Stimulated activated CD8-positive, alpha-beta memory T cell treated with anti-CD3 and anti-CD28 coated beads, Interleukin-15, amount 100 ng/mL, for 1 hour (primary cell): Measurements from ENCODE around the gene TBL1X.

Source experiments
- DNase-seq: peaks from one replicate; pipeline ENCODE4 v3.0.0-alpha.2; 2020; ENCODE audit warnings: low read depth

Gene TBL1X

DNA sequence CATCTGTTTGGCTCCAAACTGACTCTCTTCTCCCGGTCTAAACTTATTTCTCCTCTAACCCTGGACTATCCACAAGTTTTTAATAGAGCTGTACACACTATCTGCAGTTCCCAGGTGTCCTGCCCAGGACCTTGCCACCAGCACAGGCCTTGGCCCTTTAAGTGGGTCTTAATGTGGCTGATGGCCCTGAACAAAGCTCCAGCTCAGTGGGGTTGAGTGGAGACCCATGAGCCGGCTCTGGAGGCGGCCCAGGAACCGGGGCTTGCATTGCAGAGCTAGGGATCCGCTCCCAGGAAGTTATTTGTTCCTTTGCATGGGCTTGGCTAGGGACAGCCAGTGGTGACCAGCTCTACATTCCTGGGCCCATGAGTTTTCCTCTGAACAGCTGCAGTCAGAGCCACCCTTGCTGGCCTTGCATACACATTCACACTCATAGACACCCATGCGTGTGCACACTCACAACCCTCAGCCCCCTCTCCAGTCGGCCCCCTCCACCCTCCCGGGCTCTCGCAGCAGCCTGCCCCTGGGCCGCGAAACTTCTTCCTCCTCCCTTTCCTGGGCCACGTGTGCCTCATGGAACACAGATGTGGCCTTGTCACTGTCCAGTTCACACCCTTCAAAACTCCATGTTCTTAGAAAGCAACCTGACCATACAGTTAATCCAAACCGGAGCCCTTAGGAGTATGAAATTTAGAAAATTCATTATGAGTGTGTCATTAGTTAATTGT lies 242.6 kb downstream of the TBL1X start:
- no peak for DNase-seq

DNA sequence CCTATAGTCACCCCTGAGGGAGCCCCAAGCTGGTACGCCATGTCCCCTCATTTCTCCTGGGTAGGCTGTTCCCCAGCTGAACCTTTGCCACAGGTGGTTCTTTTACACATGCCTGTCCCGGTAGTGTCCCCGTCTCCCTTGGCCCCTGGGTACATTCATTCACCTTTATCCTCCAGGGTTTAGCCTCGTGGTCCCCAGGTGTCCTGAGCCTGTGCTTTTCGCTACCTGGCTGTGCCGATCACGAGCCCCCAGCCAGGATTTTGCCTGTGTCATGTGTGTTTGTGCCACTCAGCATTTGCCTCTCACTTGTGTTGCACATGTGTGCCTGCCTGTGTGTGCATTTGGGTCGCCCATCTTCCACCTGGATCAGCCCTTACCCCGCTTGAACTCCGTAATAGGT lies 243.2 kb downstream of the TBL1X start:
- no peak for DNase-seq

DNA sequence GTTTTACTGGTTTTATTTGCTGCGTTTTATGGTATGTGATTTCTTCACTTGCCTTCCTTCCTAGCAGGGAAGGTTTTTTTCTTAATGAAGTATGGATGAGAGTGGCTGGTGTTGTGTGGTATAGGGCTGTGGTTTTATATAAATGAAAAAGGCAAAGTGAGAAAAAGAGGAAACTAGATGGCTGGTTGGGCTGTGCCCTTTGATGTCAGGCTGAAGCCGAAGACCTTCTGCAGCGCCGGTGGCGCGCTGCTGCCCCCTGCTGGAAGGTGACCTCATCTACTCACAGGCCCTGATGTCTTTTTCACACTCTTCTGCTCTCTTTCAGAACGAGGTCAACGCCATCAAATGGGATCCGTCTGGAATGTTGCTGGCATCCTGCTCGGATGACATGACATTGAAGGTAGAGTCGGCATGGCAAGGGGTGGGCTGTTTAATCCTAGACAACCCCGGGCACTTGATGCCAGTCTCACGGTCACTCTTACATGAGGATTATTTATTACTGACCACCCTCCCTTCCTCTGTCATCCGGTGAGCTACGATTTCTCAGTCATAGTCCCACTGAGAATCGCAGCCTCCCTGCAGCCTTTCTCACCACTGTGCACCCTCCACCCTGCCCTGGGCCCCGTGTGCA lies 244.2 kb downstream of the TBL1X start:
- peak; percentile 46 for DNase-seq

DNA sequence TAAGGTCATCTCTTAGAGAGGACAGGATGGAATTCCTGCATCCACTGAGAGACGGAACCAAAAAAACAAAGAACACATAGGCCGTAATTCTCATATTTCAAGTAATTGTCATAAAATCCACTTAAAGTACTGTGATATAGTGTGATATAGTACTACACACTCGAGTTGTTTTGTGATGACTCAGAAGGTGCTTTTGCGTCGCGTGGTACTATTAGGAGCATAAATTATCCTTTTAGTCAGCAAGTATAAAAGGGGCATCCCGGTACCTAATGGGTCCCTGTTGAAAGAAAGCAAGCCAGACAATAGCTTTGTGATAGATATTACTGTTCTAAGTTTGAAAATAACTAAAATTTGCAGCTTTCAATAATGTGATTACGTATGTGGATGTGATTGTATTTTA lies 245.5 kb downstream of the TBL1X start:
- DNase-seq = no peak

DNA sequence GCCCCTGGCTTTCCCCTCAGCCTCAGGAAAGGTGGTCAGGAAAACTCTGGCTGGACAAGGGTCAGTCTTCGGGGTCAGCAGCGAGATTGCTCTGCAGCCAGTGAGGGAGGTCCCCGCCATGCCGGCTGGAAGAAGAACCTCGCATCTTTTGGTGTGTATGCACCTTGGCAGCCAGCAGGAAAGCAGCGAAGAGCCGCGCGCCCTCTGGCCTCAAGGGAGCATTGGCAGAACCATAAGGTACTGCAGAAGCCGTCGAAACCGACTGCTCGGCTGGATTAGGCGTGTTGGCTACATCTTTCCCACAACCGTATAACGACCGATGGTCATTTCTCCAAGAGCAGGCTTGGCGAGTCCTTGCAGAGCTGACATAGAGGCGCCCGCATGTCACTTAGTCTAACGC lies 252.5 kb downstream of the TBL1X start:
- DNase-seq = no peak

DNA sequence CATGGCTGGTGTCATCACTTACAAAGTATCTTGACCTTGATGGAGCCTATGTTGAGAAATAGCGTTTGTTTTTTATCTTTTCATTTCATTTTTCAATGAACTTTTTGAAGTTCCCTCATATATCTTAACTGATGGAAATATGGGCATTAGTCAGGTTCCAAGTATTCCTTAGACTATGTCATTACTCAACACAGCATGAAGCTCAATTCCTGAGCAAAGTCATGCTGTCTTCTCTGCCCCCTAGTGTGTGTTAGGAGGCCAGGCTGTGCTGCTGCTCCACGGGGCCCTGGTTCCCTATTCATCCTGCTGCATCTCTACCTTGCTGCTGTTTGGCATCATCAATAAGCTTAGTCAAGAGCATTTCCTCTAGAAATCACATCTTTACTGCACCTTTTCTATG lies 259.9 kb downstream of the TBL1X start:
- DNase-seq = no peak

DNA sequence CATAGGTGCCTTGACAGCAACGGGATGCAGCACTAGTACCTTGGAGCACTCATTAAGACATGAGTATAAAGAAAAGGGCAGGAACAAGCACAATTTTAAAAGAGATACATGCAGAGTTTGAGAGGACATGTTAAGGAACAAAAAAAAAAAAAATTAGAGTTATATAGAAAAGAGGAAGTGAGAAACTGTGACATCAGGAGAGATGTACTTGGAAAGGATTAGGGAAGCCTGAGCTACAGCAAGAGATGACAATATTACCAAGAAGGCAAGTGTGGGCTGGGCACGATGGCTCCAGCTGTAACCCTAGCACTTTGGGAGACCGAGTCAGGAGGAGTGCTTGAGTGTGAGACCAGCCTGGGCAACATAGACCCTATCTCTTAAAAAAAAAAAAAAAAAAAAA lies 263.4 kb downstream of the TBL1X start:
- DNase-seq = no peak

DNA sequence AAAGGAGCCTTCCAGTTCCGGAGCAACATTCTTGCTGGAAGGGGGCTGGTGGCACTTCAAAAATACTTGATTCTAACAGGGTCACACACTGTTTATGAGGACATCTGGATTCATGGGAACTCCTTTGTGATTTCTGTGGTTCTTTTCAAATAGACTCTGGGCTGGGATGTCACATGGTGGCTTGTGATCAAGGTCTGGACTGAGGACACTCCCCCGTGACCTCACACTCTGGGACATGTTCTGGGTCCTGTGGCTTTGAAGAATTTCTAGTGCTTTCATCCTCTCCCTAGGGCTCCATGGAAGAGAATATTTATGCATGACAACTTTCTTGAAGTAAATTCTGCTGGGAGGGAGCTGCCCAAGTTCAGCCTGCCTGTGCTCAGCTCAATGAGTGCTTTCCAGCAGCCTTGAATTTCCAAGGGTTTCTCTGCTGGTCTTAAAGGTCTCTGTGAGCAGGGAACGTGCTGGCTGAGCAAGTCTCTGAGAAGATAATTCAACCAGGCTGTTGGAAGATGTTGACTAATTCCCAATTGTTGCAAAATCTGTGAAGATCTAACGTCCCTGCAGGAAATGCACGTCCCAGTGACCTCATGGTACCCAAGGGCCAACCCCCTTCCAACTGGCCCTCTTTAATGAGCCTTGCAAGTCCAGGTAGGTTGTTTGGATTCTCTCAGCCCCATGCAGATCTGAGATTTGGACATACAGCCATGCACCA lies 264.5 kb downstream of the TBL1X start:
- DNase-seq = no peak

DNA sequence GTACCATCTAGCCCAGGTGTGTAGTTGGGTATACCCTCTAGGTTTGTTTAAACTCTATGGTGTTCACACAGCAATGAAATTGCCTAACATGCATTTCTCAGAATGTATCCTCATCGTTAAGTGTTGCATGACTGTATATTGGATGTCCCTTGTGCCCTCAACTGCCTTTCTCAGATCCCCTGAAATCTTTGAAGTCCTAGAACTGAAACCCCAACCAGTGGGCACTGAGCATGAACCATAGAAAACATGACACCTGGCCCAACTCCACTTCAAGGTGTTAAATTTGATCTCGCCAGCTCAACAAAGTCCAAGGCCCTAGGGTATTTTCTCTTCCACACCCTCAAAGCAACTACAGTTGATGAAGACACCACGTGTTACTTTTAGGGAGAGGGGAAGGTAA lies 265.2 kb downstream of the TBL1X start:
- DNase-seq = no peak

DNA sequence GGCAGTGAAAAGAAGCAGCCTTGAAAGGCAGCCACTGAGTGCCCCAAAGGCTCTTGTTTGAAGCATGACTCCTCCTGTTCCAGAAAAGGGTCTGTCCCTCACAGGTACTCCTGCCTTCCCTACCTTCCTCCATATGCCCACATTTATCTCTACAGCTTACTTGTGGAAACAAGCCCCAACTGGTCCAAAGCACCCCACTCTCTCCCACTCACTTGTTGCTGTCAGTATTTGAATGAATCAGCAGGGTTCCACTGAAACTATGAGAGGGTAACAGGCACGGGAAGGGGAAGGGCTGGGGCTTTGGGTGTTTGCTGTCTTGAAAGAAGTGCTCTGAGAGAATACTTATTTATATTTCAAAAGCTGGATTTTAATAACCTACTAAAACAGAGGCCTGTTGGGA lies 265.9 kb downstream of the TBL1X start:
- DNase-seq = no peak

DNA sequence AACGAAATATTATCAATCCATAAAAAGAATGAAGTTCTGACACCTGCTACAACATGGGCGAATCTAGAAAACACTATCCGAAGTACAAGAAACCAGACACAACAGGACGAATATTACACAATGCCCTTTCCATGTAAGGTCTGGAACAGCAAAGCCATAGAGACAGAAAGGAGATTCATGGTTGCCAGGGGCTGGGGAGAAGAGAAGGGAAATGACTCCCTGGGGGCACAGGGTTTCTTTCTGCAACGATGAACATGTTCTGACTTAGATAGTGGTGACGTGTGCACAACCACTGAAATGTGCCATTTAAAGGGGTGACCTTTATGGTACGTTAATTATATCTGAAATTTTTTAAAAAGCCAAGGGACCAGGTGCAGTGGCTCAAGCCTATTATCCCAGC lies 272.5 kb downstream of the TBL1X start:
- DNase-seq = no peak

DNA sequence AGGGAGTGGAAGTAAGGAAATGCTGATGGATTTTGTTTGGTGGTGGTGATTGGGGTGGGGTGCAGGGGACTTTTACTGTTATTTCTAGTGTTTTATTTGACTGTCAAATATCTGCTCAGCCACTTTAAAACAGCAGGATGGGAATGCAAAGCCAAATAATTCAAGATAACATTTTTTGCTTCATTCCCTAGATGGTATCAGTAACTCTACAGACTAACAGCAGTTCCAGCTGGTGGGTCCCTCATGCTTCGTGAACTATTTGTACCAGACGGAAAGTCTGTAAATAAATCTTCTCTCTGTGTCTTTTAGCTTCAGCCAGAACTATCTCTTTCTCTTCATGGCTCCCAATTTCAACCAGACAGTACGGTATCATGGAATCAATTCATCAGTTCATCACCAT lies 273.3 kb downstream of the TBL1X start:
- DNase-seq = no peak

DNA sequence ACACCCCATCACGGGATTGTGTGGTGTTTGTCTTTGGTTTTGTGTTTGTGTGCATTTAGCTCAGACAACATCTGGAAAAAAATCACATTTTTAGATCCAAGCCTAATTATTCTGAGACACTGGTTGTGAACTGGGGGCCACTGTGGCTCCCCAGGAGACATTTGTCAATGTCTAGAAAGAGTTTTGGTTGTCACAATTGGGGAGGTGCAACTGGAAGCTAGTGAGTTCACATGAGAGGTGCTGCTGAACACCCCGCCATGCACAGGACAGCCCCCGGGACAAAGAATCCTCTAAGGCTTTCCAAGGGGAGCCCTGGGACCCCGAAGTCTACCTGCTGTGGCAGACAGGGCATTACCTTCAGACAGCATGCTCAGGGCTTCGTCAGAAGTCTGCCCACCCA lies 274.3 kb downstream of the TBL1X start:
- DNase-seq = no peak

DNA sequence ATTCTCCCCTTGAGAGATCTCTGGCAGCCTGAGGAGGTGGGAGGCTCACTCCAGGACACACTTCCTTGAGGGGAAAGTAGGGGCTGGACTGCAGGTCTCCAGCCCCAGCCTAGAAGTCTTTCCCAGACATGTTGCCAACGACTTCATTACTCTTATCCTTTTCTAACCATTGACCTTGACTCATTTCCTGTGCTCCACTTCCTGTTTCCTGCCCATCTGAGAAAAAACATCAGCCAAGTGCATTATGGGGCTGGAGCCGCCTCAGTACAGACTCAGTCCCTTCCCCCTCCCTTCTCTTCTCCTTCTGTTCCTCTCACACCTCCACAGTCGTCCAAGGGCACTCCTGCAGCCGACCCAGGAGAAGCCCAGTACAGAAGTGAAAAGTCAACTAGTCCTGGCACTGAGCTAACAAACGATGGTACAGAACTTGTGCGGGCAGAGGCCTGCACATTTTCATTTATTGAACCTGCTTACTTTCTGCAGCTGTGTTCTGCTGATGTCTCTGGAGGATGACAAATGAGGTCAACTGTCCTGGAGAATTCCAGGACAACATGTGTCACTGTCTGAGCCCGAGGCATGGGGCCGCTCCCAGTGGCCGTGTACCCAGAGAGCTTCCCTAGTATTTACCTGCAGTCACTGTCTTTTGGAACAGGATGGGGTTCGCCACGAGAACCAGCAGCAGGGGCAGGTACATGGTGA lies 280.7 kb downstream of the TBL1X start:
- DNase-seq = no peak

DNA sequence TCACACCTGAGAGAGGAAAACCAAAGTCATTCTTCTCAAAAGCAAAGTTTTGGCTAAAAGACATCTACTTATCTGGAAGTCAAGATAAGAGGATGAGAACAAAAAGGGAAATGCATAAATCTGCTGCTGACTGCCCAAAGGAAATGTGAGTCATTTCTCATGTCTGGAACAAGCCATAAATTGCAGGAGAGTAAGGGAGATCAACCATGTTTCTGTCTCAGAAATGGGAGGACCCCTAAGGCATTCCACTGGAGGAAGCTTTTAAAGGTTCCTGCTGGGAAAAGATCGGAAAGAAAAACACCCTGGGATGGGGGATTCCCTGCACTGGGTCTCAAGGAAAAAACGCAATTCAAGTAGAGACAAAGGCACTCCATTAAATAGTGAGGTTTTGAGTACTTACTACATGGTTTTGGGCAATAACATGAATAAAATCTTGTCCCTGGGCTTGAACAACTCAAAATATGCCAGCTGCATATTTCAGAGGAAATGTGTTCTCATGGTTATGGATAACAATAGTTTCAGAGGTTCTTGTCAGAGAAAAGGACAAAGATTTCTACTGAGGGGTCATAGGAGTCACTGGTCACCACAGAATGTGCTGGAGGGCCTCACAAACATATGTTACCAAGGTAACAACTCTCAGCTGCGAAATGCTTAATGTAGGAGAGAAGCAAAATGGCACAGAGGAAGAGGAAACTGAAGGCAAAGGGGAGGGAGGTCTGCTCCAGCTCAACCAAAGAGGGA lies 281.5 kb downstream of the TBL1X start:
- no peak for DNase-seq

DNA sequence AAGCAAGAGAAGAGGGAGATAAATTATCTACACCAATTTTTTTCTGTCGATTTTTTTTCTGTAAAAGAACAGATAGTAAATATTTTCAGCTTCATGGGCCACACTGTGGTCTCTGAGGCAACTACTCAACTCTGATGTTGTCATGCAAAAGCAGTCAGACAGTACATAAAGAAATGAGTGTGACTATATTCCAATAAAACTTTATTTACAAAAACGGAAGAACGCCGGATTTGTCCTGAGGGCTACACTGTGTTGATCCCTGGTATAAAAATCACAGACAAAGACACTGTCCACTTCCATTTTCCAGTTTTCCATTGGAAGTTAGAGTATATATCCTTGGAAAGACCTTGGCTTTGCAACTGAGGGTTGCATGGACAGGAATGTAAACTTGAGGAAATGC lies 282.8 kb downstream of the TBL1X start:
- DNase-seq = no peak

DNA sequence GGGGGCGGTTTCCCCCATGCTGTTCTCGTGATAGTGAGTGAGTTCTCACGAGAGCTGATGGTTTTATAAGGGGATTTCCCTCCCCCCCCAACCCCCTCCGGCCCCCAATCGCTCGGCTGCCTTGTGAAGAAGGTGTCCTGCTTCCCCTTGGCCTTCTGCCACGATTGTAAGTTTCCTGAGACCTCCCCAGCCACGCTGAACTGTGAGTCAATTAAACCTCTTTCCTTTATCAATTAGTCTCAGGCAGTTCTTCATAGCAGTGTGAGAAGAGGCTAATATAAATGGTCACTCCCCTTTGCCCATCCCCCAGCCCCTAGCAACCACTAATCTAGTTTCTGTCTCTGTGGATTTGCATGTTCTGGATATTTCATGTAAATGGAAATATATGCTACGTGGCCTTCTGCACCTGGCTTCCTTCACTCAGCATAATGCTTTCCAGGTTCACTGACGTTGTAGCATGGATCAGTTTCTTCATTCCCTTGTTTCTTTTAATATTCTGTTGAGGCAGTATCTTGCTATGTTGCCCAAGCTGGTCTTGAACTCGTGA lies 284.4 kb downstream of the TBL1X start:
- no peak for DNase-seq

DNA sequence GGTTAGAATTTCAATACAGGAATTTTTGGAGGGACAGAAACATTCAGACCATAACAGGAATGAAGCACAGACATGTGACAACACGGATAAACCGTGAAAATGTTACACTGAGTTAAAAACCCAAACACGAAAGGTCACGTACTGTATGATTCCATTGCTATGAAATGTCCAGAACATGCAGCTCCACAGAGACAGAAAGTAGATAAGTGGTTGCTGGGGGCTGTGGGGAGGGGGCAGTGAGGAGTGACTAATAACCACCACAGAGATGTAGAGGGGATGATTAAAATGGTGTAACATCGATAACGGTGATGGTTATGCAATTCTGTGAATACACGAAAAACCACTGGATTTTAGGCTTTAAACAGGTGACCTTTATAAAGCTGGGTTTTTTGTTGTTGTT lies 292.5 kb downstream of the TBL1X start:
- no peak for DNase-seq

DNA sequence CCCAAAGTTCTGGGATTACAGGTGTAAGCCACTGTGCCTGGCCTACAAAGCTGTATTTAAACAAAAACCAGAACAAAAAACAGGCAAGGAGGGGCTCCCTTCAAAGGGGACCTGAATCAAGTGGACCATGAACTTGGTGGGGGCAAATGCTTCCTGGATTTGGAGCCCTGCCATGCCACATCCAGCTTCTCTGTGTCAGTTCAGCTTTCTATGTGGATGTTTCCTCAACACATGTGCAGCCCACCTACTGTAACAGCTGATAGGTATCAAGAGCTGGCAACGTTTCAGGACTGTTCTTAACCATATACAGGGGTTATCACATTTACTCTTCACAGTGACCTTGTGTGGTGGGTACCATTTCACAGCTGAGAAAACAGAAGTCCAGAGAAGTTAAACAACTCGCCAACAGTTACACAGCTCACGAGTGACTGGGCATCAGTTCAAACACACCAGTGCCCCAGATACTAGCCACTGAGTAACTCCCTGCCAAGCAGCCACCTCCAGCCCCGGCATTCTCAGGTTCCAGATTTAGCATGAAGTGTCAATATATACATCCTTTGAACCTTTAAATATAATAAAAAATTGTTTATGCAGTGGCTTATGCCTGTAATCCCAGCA lies 293.3 kb downstream of the TBL1X start:
- DNase-seq = no peak

DNA sequence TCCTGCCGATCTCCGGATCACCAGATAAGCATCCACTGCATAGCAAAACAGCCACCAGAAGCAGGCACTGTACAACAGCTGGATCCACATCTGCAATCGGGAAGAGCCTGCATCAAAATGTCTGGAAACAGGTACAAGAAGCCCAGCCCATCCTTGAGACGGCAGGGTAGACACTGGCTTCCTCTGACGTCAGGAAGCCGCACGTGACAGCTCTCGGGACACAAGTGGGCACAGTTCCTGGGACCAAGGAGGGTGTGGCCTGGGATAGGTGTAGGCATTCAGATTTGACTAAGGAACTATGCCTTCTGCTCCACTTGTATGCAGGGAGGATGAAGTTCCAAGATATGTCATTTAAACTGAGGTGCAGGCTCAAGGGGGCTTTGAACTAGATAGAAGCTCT lies 294.5 kb downstream of the TBL1X start:
- no peak for DNase-seq

DNA sequence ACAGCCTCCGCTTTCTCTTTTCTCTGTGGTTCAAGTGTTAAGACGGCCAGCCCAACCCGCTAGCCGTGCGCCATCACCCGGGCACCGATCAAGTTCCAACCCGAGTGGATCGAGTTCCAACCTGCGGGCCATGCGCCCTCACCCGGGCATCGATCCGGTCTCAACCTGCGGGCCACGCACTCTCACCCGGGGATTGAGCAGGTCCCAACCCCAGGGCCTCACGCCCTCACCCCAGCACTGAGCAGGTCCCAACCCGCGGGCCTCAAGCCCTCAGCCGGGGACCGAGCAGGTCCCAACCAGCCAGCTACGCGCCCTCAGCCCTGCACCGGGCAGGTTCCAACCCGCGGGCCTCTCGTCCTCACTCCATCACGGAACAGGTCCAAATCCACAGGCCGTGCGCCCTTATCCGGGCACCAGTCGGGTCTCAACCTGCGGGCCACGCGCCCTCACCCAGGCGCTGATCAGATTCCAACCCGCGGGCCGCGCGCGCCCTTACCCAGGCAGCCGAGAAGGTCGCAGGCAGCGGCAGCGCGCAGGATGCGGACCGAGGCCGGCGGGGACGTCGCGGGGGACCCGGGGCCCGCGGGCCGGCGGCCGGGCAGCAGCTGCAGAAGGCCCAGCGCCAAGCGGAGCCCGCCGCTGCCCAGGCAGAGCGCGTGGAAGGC lies 300.3 kb downstream of the TBL1X start:
- no peak for DNase-seq
